HEK293T (cell line): ENCODE data around the gene MPZL1.
A peak's percentile ranks its signal among the peaks of the same experiment; 100 is the strongest.

Source experiments
- CTCF ChIA-PET: fragments of 350-600 bp; formaldehyde crosslinking; extraction: SDS; loops from one replicate; lab custom pipeline; 2021; ENCODE audit warnings: antibody characterized with exemption, inconsistent platforms; lab: Yijun Ruan, JAX
- POLR2A ChIA-PET: fragments of 350-600 bp; formaldehyde crosslinking; extraction: SDS; loops from one replicate; lab custom pipeline; 2020; ENCODE audit warnings: antibody characterized with exemption, inconsistent platforms; lab: Yijun Ruan, JAX
- DNase-seq: peaks from one replicate; pipeline ENCODE4 v3.0.0; 2012; ENCODE audit warnings: mixed read lengths; ENCODE audit errors: extremely low spot score
- ARNT ChIP-seq: fragments of 450-650 bp; IDR thresholded peaks from 2 replicates; pipeline ENCODE4 v1.6.1; 2017; ENCODE audit warnings: mild to moderate bottlenecking
- BHLHE40 ChIP-seq: fragments of 450-650 bp; IDR thresholded peaks from 2 replicates; pipeline ENCODE4 v1.6.1; 2016; ENCODE audit warnings: mild to moderate bottlenecking, moderate library complexity, borderline replicate concordance
- CTBP1 ChIP-seq: fragments of 450-650 bp; IDR thresholded peaks from 2 replicates; pipeline ENCODE4 v1.6.1; 2016; ENCODE audit warnings: borderline replicate concordance
- ELF4 ChIP-seq: fragments of 450-650 bp; IDR thresholded peaks from 2 replicates; pipeline ENCODE4 v1.6.1; 2017; ENCODE audit warnings: antibody characterized with exemption
- FOXA1 ChIP-seq: fragments of 450-650 bp; IDR thresholded peaks from 2 replicates; pipeline ENCODE4 v1.6.1; 2016; ENCODE audit warnings: mild to moderate bottlenecking
- FOXK2 ChIP-seq: fragments of 450-650 bp; IDR thresholded peaks from 2 replicates; pipeline ENCODE4 v1.6.1; 2016; ENCODE audit warnings: mild to moderate bottlenecking
- FOXM1 ChIP-seq: fragments of 450-650 bp; IDR thresholded peaks from 2 replicates; pipeline ENCODE4 v1.6.1; 2017; ENCODE audit warnings: mild to moderate bottlenecking, borderline replicate concordance
- HDGF ChIP-seq: fragments of 450-650 bp; IDR thresholded peaks from 2 replicates; pipeline ENCODE4 v1.6.1; 2017; ENCODE audit warnings: antibody characterized with exemption, borderline replicate concordance
- L3MBTL2 ChIP-seq: fragments of 450-650 bp; conservative IDR thresholded peaks from 2 replicates; pipeline ENCODE4 v1.6.1; 2016; ENCODE audit warnings: mild to moderate bottlenecking
- LEF1 ChIP-seq: fragments of 450-650 bp; IDR thresholded peaks from 2 replicates; pipeline ENCODE4 v1.6.1; 2017; ENCODE audit warnings: mild to moderate bottlenecking, borderline replicate concordance
- NFRKB ChIP-seq: fragments of 450-650 bp; IDR thresholded peaks from 2 replicates; pipeline ENCODE4 v1.6.1; 2016; ENCODE audit warnings: mild to moderate bottlenecking, moderate library complexity
- PKNOX1 ChIP-seq: fragments of 450-650 bp; IDR thresholded peaks from 2 replicates; pipeline ENCODE4 v1.6.1; 2016
- SP1 ChIP-seq: fragments of 450-650 bp; IDR thresholded peaks from 2 replicates; pipeline ENCODE4 v1.6.1; 2017
- SUZ12 ChIP-seq: fragments of 450-650 bp; IDR thresholded peaks from 2 replicates; pipeline ENCODE4 v1.6.1; 2016; ENCODE audit warnings: mild to moderate bottlenecking
- TARDBP ChIP-seq: fragments of 450-650 bp; IDR thresholded peaks from 2 replicates; pipeline ENCODE4 v1.6.1; 2016
- ZNF384 ChIP-seq: fragments of 450-650 bp; IDR thresholded peaks from 2 replicates; pipeline ENCODE4 v1.6.1; 2016

MPZL1 gene

DNA sequence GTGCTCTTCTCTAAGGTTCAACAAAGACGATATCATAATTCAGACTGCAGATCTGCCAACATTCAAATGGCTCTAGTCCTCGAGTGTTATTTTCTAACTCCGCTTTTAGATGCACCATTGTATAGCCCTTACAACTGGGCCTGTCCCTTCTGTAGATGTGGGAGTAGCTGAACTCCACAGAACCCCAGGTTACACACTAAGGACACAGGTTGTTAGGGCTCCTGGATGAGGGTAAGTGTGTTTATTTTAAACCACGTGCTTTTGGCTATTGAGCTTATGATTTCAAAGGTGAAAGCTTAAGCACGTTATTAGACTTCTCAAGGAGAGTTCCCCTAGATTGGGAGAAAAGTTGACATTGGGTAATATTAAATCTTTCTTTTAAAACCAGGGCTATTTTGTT lies 64.7 kb downstream of the MPZL1 start:
- DNase-seq = no peak
- TF ChIP-seq ELF4 = no peak
- TF ChIP-seq FOXM1 = no peak
- TF ChIP-seq FOXK2 = no peak
- ChIA-PET CTCF (no interaction called here), POLR2A (no interaction called here)

DNA sequence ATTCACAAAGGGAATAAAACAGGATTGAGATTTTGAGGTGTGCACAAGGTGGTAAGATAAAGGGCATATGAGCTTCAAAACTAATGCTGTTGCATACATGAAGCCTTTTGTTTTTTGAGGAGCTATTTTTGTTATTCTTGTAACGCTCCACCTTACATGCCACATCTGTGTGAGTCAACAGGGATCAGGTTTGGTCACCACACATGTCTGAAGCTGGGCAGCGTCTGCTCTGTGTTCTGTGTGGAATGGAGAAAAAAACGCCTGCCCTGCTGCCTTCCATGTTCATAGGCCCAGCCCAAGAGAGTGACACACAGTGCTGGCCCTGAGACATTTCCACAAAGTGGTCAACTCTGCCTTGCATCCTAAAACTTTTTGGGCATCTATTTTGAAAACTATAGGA lies 67.7 kb downstream of the MPZL1 start:
- CTCF ChIA-PET = no interaction called here
- no peak for DNase-seq
- no peak for TF ChIP-seq SP1
- TF ChIP-seq PKNOX1 = no peak
- no peak for TF ChIP-seq ARNT
- no peak for TF ChIP-seq FOXK2
- no peak for TF ChIP-seq BHLHE40
- no peak for TF ChIP-seq FOXA1
- no peak for TF ChIP-seq NFRKB
- TF ChIP-seq SUZ12 = no peak
- no peak for TF ChIP-seq FOXM1
- no peak for TF ChIP-seq L3MBTL2
- no peak for TF ChIP-seq LEF1
- no peak for TF ChIP-seq CTBP1
- TF ChIP-seq HDGF = no peak
- TF ChIP-seq ZNF384 = no peak
- no peak for TF ChIP-seq TARDBP
- no peak for TF ChIP-seq ELF4
- POLR2A ChIA-PET = no interaction called here

- TF ChIP-seq ARNT (no peak), TARDBP (no peak), FOXM1 (no peak), L3MBTL2 (no peak), FOXK2 (no peak), ELF4 (no peak), SP1 (no peak), NFRKB (no peak), PKNOX1 (no peak), LEF1 (no peak), FOXA1 (no peak), CTBP1 (no peak)
- POLR2A ChIA-PET = no interaction called here
- no peak for DNase-seq
- CTCF ChIA-PET = interaction anchor here (0.6 kb wide), 1 partner anchor 199 kb away, joined by 5 read pairs; no protein-coding TSS in a partner anchor
Observed at GRCh38 chr1:167790117-167790516, 68.3 kb downstream of the MPZL1 start.

DNA sequence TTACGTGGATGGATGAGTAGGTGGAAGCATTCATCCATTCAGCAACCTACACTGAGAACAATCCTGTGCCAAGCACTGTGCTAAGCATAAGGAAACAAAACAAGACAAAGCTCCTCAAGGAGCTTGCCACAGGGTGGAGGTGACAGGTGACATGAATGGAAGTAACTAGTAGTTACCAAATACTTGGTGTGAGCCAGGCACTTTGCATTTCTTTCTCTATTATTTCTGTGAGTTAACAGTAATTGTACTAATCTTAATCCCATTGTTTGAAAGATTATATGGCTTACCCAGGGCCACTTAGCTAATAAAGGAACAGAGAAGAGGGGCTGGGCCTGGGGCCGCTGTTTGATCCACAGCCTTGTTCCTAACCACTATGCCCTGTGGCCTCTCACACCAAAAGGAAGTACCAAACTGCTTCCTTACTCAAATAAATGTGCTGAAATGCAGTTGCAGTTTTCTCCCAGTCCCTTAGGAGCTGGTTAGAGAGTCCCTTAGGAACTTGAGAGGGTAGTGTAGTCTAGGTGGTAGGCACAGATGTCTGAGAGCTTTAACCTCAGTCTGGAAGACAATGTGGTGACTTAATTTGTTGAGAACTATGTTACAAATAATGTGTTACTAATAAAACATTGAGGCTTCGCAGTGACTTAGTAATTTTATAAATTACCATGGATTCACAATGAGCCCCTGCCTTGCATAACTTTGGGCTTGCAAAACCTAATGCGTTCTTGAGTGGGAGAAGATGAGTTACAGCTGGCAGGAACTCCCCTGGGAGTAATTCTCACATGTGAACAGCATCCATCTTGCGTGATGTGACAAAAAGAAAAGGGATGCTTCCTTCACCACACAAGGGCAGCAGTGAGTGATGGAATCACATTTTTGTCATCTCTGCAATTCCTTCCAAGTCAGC lies 69.8 kb downstream of the MPZL1 start:
- TF ChIP-seq NFRKB = no peak
- TF ChIP-seq PKNOX1 = peak; percentile 19; the same call in 1 of the 2 replicates
- TF ChIP-seq FOXA1 = no peak
- TF ChIP-seq L3MBTL2 = no peak
- DNase-seq = no peak
- POLR2A ChIA-PET = no interaction called here
- CTCF ChIA-PET = no interaction called here

DNA sequence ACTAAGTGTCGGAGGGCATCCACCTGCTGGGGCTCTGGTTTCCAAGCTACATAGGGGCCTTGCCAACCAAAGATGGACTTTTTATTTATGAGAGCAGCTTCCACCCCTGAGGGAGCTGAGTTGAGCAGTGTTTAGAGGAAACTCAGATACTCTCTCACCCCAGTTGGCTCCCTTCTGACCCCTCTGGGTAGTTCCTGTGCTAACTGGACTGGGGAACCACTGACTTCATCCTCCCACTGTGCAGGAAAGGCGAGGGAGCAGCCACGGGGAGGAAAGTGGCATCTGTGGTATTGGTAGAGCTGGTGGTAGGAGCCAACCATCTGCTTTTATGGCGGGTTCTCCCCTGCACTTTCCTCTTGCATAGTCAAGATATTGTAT lies 70.4 kb downstream of the MPZL1 start:
- CTCF ChIA-PET = no interaction called here

DNA sequence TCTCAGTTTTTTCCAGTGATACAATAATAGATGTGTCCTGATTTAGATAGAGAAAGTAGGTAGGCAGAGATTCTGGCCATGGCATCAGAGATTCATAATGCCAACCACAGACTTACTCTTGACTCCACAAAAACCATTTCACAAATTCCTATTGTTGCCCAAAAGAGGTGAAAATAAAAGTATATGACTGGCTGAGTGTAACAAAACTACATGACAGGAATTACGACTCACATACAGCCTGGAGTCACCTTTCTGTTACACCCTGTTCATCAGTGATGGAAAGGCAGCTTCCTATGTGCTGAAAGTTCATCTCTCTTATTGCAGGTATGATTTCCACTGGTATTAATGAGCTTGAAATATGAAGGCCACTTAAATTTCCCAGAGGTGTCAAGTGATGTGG lies 72.3 kb downstream of the MPZL1 start:
- no peak for DNase-seq
- ChIA-PET POLR2A (no interaction called here), CTCF (no interaction called here)
- no peak for TF ChIP-seq PKNOX1
- TF ChIP-seq ZNF384 = no peak
- no peak for TF ChIP-seq TARDBP
- TF ChIP-seq ELF4 = no peak
- TF ChIP-seq FOXA1 = no peak
- TF ChIP-seq HDGF = no peak
- no peak for TF ChIP-seq FOXM1
- no peak for TF ChIP-seq ARNT
- TF ChIP-seq BHLHE40 = no peak
- TF ChIP-seq SUZ12 = no peak

More for the DNA sequence above, 70.4 kb downstream of the MPZL1 start:
- no peak for DNase-seq
- no peak for TF ChIP-seq NFRKB
- POLR2A ChIA-PET = no interaction called here
